GM18870 (cell line): Measurements from ENCODE around the gene UNC80.

Source experiments
- ATAC-seq: cut with Tn5 transposase; IDR thresholded peaks from one replicate; pipeline ENCODE4 v1.9.1; 2021; ENCODE audit warnings: moderate library complexity; ENCODE audit not compliant: unreplicated experiment

Gene UNC80

DNA sequence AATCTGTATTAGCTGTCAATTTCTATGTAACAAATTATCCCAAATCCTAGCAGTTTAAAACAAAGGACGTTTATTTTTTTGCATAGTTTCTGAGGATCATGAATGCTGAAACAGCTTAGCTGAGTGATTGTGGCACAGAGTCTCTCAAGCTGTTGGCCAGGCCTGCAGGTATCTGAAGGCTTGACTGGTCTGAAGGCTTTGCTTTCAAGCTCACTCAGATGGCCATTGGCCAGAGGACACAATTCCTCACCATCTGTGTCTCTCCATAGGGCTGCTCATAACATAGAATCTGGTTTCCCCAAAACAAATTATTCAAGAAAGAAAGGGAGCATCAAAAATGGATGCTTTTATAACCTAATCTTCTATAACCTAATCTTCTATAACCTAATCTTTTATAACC is 33.7 kb downstream of the UNC80 start:
- no peak for ATAC-seq

DNA sequence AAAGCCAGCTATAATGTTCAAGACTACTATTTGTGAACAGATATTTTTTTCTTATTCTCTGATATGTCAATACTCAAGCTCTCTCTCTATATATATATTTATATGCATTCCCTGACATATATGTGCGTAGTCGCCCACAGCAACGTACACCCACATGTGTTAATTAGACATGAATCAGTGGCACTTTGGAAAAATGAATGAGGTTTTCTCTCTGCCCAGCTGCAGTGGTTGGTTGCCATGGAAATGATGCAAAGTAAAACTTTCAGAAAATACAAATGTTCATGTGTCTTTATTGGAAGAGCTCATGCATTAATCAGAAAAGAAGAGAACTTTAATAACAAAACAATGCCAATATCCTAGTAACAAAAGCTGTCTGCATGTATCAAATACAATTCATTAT is 34.7 kb downstream of the UNC80 start:
- no peak for ATAC-seq

DNA sequence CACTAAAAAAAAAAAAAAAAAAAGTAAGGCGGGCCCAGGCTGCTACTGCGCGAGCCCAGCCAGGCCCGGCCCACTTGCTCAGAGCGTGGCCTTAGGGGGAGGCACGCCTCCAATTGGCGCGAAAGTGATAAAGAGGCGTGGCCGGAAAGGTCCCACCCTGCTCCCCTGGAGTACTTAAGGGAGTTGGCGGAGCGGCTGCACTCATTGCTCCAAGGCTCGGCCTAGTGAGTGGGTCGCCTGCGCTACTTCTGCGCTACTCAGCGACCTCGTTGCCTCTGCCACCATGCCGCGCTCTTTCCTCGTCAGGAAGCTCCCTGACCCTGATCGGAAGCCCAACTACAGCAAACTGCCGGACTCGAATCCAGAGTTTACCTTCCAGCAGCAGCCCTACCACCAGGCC is 36.9 kb downstream of the UNC80 start:
- ATAC-seq, result no peak

DNA sequence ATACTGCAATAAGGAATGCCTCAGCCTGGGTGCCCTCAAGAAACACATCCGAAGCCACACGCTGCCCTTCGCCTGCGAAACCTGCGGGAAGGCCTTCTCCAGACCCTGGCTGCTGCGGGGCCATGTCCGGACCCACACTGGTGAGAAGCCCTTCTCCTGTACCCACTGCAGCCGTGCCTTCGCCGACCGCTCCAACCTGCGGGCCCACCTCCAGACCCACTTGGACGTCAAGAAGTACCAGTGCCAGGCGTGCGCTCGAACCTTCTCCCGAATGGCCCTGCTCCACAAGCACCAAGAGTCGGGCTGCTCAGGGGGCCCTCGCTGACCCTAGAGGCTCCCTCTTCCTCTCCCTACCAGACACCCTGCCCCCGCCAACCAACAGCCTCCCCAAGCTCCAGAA is 37.6 kb downstream of the UNC80 start:
- no peak for ATAC-seq

DNA sequence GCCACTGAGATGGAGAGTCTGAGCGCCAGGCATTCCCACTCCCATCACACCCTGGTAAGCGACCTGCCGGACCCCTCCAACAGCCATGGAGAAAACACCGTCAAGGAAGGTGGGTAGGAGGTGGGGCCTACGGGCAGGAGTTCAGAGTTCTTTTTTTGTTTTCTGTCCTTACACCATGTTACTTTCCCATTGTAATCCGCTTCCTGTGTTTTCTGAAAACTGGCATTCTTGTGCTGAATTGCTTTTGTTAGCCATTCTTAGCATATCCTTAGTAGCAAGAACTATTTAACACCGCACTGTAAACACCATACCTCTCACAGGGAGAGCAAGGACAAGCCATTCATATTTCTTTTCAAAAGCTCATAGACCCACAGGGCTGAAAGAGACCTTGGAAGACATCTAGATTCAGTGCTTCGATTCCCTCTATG is 46.2 kb downstream of the UNC80 start:
- ATAC-seq, result no peak

DNA sequence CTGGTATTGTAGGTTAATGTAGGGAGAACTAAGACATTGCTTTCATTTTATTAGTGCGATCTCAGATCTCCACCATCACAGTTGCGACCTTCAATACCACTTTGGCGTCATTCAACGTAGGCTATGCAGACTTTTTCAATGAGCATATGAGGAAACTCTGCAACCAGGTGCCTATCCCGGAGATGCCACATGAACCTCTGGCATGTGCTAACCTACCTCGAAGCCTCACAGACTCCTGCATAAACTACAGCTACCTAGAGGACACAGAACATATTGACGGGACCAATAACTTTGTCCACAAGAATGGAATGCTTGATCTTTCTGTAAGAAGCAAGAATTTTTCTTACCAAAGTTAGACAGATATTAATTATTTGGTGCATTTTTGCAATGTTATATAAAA is 47.3 kb downstream of the UNC80 start:
- no peak for ATAC-seq

DNA sequence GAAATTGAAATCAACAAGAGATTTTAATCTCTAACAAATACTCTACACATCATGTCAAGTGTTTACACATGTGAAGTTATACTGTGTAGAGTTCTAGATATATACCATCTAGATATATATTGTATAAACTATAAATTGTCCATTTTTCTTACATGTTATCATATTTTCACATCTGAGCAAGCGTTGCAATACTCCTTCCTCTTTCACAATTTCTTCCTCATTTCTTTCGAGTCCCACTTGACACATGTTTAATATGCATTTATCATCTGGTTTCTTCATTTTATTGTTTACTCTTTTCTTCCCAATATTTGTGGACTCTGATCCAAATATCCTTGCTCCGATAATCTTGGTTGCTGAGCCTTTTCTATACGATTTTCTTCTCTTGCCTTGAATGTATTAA is 50.2 kb downstream of the UNC80 start:
- no peak for ATAC-seq

DNA sequence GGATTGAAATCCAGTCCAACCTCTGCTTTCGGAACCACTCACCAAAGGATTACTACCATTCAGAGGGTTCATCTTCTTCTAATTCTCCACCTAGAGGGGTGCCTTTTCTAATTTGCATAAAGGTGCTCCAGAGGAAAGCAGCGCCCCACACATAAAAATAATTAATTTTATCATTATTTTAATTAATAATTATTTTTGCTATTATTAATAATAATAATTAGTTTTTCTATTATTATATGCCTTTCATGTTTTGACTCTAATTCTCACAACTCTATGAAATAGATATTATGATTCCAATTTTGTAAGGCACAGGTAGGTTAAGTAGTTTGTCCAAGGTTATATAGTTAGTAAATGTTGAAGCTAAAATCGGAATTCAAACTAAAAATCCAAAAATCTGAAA is 51.9 kb downstream of the UNC80 start:
- no peak for ATAC-seq

DNA sequence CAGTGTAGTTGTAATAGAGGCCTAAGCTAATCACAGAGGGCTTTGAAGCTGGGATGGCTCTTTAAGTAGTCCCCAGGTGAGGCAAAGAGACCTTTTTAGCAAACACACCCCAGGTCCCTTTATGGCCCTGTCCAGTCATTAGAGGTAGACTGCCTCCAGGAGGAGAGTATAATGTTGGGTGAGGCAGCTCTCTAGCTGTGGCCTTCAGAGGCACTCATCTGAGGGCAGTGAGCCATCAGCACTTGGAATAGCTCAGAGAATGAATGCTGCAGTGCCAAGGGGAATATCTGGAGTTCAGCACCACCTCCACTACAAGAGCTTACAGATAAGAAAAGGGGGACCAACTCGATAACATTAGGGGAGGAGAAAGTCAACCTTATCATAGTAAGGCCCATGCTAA is 52.8 kb downstream of the UNC80 start:
- no peak for ATAC-seq

DNA sequence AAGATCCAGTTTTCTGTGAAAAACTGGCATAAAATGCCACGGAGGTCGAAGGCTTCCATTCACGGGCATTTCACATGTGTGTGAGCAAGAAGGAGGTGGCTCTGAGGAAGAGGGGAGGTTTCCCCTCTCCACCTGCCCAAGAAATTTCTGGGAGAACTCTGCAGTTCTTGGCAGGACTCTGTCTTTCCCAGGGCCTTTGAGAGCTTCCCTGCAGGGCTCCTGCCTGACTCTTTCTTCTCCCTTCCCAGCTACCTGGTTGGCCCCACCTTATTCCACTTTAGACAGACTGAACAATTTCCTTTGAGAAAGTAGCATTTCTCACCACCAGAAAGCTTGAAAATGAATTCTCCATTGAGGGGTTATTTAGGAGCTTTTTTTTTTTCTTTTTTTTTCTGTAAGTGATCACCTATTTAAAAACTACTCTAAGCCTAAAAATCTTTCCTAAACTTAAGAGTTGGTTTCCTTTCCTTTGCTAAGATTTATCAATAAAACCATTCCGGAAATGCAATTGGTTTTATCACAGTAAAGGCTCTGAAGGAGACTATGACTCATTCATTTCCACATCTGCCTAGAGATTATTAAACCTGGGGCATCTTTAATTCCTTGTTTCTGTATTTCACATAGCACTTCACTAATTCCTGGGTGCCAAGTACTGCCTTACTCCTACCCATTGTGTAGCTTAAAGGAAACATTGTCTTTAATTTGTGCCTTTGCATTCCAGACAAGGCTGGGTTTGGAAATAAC is 59.3 kb downstream of the UNC80 start:
- ATAC-seq, result no peak

DNA sequence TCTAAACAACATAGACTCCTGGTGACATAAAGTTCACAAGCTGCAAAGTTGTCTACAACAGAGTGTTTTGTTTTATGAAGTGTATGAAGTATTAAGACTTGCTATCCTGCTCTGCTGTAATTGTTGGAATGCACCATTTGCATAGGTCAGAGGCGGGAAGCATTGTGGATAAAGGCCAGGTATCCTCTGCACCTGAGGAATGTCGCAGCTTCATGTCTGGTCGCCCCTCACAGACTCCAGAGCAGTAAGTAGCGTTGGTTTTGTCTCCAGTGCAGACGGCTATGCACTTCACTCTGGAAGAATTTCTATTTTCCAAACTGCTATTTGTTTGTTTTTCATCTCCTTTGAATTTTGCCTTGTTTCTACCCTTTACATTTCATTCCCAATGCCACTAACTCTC is 63.1 kb downstream of the UNC80 start:
- no peak for ATAC-seq

DNA sequence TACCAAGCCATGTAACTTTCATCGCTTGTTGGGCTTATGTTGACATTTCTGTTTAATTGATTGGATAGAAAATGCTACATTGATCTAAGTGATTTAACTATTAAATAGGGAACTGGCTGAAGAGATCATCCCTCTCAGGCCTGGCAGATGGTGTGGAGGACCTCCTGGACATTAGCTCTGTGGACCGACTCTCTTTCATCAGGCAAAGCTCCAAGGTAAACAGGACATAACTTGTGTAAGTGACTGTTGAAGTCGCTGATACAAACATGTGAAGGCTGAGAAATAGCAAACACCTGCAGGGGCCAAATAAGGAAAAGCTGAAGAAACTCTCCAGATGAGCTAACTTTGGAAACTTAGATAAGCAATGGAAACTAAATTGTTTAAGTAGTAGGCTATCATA is 68.8 kb downstream of the UNC80 start:
- ATAC-seq, result no peak

DNA sequence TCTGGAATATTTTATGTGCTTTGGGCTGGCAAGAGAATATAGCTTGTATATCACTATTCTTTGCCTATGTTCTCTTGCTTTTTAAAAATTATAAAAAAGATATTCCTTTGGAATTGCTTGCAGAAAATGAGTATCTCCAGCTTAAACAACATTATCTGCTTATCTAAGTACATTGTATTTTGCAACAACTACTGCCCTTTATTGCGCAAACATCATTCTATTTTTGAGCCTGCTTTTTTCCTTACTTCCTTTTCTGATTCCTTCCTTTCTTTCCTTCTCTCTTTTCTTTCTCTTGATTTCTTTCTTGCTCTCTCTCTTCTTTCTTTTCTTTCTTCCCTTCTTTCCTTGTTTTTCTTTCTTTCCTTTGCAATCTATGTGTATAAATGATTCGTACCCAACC is 74.0 kb downstream of the UNC80 start:
- no peak for ATAC-seq

DNA sequence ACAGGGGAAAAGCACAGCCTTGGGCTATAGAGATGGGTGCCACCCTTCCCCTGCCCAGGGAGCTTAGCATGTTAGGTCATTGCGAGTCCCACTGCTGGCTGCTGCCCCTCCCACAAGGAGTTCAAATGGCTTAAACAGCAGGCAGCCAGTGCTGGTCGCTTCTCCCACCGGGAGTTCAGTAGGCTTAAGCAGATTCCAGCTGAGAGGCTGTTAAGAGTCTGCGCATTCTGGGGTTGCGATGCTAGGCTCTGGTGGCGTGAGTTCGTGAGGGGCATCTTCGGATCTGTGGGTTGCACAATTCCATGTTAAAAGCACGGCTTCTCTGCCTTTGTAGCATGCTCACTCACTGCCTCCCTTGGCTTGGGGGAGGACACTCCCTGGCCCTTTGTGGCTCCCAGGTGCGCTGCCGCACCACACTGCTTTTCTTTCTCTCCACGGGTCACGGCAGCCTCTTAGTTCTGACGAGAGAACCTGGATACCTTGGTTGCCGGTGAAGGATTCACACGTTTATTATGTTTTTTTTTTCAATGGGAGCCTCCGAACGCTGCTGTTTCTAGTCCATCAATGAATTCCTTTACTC is 93.2 kb downstream of the UNC80 start:
- ATAC-seq, result no peak

DNA sequence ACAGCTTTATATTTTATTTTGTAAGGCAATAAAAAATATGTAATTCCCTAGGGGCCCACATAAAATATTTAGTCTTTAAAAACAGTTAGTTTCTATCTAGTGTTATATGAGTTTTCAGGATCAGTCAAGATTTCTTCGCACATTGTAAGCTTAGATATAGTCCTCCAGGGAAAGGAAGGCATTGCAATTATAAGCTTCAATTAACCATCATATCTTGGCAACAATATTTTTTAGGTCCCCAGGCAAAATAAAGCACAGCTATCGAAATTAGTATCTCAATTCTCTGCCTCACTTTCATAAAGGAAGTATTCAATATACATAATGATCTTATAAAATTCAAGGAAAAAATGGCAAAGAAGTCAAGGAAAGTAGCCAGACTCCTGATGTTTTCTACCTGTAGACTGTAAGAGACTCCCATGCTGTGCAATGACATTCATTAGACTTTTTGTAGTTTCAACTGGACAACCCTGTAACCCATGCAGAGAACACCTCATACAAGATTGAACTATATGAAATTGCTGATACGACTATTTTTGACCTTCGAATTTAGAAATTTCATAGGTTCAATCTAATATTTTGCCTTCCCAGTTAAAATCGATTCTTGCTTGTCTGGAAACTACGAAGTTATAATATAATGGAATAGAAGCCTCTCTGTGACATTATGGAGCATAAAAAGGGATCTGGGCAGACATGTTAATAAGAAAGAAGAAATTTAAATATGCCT is 96.8 kb downstream of the UNC80 start:
- ATAC-seq, result no peak

DNA sequence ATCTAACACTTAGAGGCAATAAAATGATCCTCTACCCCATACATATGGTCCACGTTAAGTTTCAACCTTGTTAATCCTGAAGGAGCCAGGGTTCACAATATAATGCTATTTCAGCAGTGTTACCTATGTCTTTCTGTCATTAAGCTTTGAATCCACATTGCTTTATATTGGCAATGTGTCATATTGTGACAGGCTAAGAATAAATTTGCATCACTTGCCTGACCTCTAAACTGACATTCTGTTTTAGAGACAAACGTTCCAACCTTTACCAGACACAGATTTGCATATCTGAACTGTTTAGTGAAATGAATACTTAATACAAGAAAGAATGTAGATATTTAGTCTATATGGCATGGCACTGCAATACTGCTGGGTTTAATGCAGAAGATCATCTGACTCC is 98.4 kb downstream of the UNC80 start:
- ATAC-seq, result no peak

DNA sequence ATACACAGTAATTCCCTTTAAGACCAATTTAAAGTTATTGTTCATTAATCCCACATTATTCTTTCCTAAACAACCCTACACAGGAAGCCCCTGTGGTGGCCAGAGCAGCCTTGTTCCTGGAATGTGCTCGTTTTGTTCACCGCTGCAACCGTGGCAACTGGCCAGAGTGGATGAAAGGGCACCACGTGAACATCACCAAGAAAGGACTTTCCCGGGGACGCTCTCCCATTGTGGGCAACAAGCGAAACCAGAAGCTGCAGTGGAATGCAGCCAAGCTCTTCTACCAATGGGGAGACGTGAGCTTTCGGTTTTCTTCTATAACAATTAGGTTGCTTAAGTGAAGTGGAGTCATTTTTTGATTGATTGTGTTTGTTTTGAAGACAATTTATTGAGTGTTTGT is 101.0 kb downstream of the UNC80 start:
- ATAC-seq, result no peak

DNA sequence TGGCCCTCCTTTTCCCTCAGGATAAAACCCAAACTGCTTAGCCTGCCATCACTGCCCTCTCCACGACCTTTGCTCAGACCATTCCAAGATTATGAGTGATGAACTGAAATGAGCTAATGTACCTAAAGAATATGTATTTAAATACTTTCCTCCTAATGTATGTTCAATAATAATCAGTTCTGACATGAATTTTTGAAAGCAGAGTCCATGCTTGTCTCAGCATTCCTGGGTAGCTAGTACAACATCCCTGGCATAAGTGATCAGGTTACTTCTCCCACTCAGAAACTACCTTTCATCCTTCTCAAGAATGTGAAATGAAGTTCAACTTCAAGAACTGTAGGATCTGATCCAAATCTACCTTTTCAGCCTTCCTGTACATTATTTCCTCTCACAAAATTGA is 103.6 kb downstream of the UNC80 start:
- no peak for ATAC-seq

DNA sequence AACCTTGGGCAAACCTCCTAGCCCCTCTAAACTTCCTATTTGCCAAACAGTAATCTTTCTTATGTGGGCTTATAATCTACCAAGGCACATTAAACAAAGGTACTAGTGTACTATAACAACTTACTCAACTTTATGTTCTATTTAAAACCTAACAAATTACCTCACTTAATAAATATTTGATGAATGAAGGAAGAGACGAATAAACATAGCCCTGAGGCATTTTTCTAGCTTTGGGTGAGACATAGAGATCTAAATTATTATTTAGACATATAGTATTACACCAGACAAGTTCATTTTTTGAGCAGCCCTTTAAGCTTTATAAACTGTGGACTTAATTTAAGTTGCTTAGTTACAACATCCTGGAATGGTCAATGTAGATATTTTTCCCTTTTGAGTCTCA is 104.6 kb downstream of the UNC80 start:
- ATAC-seq, result no peak

DNA sequence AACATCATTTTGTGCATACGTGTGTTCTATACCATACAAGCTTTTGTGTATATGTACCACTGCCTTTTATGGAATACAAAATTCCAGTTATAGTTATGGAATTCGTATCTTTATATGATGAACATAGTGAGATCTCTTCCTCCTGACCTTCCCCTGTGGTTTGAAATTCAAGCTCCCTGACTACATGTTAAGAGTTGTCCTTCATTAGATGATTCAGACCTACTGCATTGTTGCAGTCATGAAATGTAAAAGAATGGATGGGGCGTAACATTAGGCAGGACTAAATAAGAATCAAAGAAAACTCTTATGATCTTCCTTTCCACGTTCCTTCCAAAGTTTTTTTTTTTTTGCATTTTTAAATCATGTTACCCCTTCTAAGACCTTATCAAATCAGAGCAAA is 107.1 kb downstream of the UNC80 start:
- no peak for ATAC-seq

DNA sequence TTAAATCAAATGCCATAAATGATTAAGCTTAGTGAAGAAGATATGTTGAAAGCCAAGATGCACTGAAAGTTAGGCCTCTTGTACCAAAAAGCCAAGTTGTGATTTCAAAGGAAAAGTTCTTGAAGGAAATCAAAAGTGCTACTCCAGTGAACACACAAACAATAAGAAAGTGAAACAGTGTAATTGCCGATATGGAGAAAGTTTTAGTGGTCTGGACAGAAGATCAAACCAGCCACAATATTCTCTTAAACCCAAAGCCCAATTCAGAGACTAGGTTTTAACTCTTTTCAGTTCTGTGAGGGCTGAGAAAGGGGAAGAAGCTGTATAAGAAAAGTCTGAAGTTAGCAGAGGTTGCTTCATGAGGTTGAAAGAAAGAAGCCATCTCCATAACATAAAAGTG is 129.0 kb downstream of the UNC80 start:
- no peak for ATAC-seq

DNA sequence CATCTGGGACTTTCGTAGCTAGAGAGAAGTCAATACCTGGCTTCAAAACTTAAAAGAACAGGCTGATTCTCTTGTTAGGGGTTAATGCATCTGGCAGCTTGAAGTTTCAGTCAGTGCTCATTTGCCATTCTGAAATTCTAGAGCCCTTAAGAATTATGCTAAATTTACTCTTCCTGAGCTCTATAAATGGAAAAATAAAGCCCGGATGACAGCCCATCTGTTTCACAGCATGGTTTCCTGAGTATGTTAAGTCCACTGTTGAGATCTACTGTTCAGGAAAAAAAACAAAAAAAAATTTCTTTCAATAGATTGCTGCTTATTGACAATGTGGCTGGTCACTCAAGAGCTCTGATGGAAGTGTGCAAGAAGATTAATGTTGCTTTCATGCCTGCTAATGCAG is 129.5 kb downstream of the UNC80 start:
- no peak for ATAC-seq
